Measurements from ENCODE around the gene VSTM2B.

The VSTM2B gene

GRCh38 chr19:29568036-29569025, 42.5 kb downstream of the VSTM2B start:
- H2AFZ ChIP-seq (ENCODE audit: low read depth, low read length), result no peak overlapping the region
- no peak overlapping the region for H3K4ac ChIP-seq (ENCODE audit: low read depth in 1 of 2, low read length in 2 of 2)
- H2BK15ac ChIP-seq (ENCODE audit: low read depth, poor library complexity, severe bottlenecking), result no peak overlapping the region
- no peak overlapping the region for H2BK5ac ChIP-seq (ENCODE audit: low read depth, low read length, poor library complexity, severe bottlenecking)
- H3K79me1 ChIP-seq (replicated peaks; ENCODE audit: low read length, poor library complexity, severe bottlenecking), result no peaks in the 10 kb centered on the region
- WGBS, result 72% methylated on average over 17 of the region's 22 CpGs
- no peak overlapping the region for H4K8ac ChIP-seq (ENCODE audit: low read length)
- no peak overlapping the region for H4K91ac ChIP-seq (ENCODE audit: low read length)
- no peaks in the 10 kb centered on the region for H3K9me3 ChIP-seq (ENCODE audit: control insufficient read depth, low read length)
- no peak overlapping the region for H3K9ac ChIP-seq (ENCODE audit: low read length)
- H3K18ac ChIP-seq (ENCODE audit: low read depth in 1 of 2, low read length in 2 of 2), result no peak overlapping the region
- H3K27me3 ChIP-seq (ENCODE audit: control insufficient read depth in 1 of 2, insufficient read depth in 1 of 2, low read length in 2 of 2), result peaks cover 0 to 47% of the 10 kb centered on the region in 2 experiments
- DNase-seq, result no peak
- no peak overlapping the region for H2BK12ac ChIP-seq (ENCODE audit: low read length in 2 of 2)
- H3K4me3 ChIP-seq (ENCODE audit: insufficient read depth in 1 of 2, low read depth in 1 of 2, low read length in 2 of 2), result no peak overlapping the region
- no peak overlapping the region for H3K14ac ChIP-seq (ENCODE audit: low read length in 2 of 2)
- H3K4me2 ChIP-seq (ENCODE audit: low read length, poor library complexity, severe bottlenecking), result no peak overlapping the region
- H2AK5ac ChIP-seq (ENCODE audit: low read length, severe bottlenecking), result no peak overlapping the region
- no peak overlapping the region for H3K27ac ChIP-seq (ENCODE audit: low read length, poor library complexity, severe bottlenecking)
- no peak overlapping the region for H3K23ac ChIP-seq (ENCODE audit: low read length in 2 of 2)
- H3K4me1 ChIP-seq (ENCODE audit: control insufficient read depth, insufficient read depth, low read depth, low read length), result peaks cover 4% of the 10 kb centered on the region
- H2BK120ac ChIP-seq (ENCODE audit: low read depth, low read length), result no peak overlapping the region
- no peaks in the 10 kb centered on the region for H3K36me3 ChIP-seq (ENCODE audit: control insufficient read depth in 1 of 2, insufficient read depth in 2 of 2, low read depth in 1 of 2, low read length in 2 of 2)

- Histone ChIP-seq H3K36me3 (ENCODE audit: control insufficient read depth in 1 of 2, insufficient read depth in 2 of 2, low read depth in 1 of 2, low read length in 2 of 2) (no peaks in the 10 kb centered on the region), H3K14ac (ENCODE audit: low read length in 2 of 2) (no peak overlapping the region), H2BK120ac (ENCODE audit: low read depth, low read length) (no peak overlapping the region), H3K27me3 (ENCODE audit: control insufficient read depth in 1 of 2, insufficient read depth in 1 of 2, low read length in 2 of 2) (peaks cover 0 to 50% of the 10 kb centered on the region in 2 experiments), H2BK12ac (ENCODE audit: low read length in 2 of 2) (no peak overlapping the region), H3K27ac (ENCODE audit: low read length, poor library complexity, severe bottlenecking) (no peak overlapping the region), H3K23ac (ENCODE audit: low read length in 2 of 2) (no peak overlapping the region), H4K91ac (ENCODE audit: low read length) (no peak overlapping the region), H3K4me1 (ENCODE audit: control insufficient read depth, insufficient read depth, low read depth, low read length) (peaks cover 2% of the 10 kb centered on the region), H3K4ac (ENCODE audit: low read depth in 1 of 2, low read length in 2 of 2) (no peak overlapping the region), H4K8ac (ENCODE audit: low read length) (no peak overlapping the region), H3K79me1 (replicated peaks; ENCODE audit: low read length, poor library complexity, severe bottlenecking) (no peaks in the 10 kb centered on the region), H2AK5ac (ENCODE audit: low read length, severe bottlenecking) (no peak overlapping the region), H3K18ac (ENCODE audit: low read depth in 1 of 2, low read length in 2 of 2) (no peak overlapping the region), H3K4me3 (ENCODE audit: insufficient read depth in 1 of 2, low read depth in 1 of 2, low read length in 2 of 2) (no peak overlapping the region), H2BK5ac (ENCODE audit: low read depth, low read length, poor library complexity, severe bottlenecking) (no peak overlapping the region), H3K9ac (ENCODE audit: low read length) (no peak overlapping the region), H3K4me2 (ENCODE audit: low read length, poor library complexity, severe bottlenecking) (no peak overlapping the region), H2AFZ (ENCODE audit: low read depth, low read length) (no peak overlapping the region), H2BK15ac (ENCODE audit: low read depth, poor library complexity, severe bottlenecking) (no peak overlapping the region), H3K9me3 (ENCODE audit: control insufficient read depth, low read length) (no peaks in the 10 kb centered on the region)
- no peak for DNase-seq
- WGBS, result 69% methylated on average over 9 of the region's 9 CpGs
Measured at GRCh38 chr19:29569038-29569911, 43.5 kb downstream of the VSTM2B start.

- H3K79me1 ChIP-seq (replicated peaks; ENCODE audit: low read length, poor library complexity, severe bottlenecking), result no peaks in the 10 kb centered on the region
- no peak overlapping the region for H2BK12ac ChIP-seq (ENCODE audit: low read length in 2 of 2)
- no peak for DNase-seq
- H3K18ac ChIP-seq (ENCODE audit: low read depth in 1 of 2, low read length in 2 of 2), result no peak overlapping the region
- no peak overlapping the region for H2AK5ac ChIP-seq (ENCODE audit: low read length, severe bottlenecking)
- no peak overlapping the region for H3K4ac ChIP-seq (ENCODE audit: low read depth in 1 of 2, low read length in 2 of 2)
- H3K4me2 ChIP-seq (ENCODE audit: low read length, poor library complexity, severe bottlenecking), result no peak overlapping the region
- no peak overlapping the region for H3K9ac ChIP-seq (ENCODE audit: low read length)
- H4K8ac ChIP-seq (ENCODE audit: low read length), result no peak overlapping the region
- no peaks in the 10 kb centered on the region for H3K9me3 ChIP-seq (ENCODE audit: control insufficient read depth, low read length)
- WGBS, result 73% methylated on average over 6 of the region's 6 CpGs
- no peak overlapping the region for H2BK5ac ChIP-seq (ENCODE audit: low read depth, low read length, poor library complexity, severe bottlenecking)
- no peak overlapping the region for H3K4me3 ChIP-seq (ENCODE audit: insufficient read depth in 1 of 2, low read depth in 1 of 2, low read length in 2 of 2)
- H3K36me3 ChIP-seq (ENCODE audit: control insufficient read depth in 1 of 2, insufficient read depth in 2 of 2, low read depth in 1 of 2, low read length in 2 of 2), result no peaks in the 10 kb centered on the region
- H2BK15ac ChIP-seq (ENCODE audit: low read depth, poor library complexity, severe bottlenecking), result no peak overlapping the region
- no peak overlapping the region for H3K27ac ChIP-seq (ENCODE audit: low read length, poor library complexity, severe bottlenecking)
- no peak overlapping the region for H2BK120ac ChIP-seq (ENCODE audit: low read depth, low read length)
- H3K27me3 ChIP-seq (ENCODE audit: control insufficient read depth in 1 of 2, insufficient read depth in 1 of 2, low read length in 2 of 2), result peaks cover 7 to 61% of the 10 kb centered on the region in 2 experiments
- no peak overlapping the region for H3K23ac ChIP-seq (ENCODE audit: low read length in 2 of 2)
- H3K4me1 ChIP-seq (ENCODE audit: control insufficient read depth, insufficient read depth, low read depth, low read length), result no peaks in the 10 kb centered on the region
- H4K91ac ChIP-seq (ENCODE audit: low read length), result no peak overlapping the region
- H2AFZ ChIP-seq (ENCODE audit: low read depth, low read length), result no peak overlapping the region
- no peak overlapping the region for H3K14ac ChIP-seq (ENCODE audit: low read length in 2 of 2)
Measured at GRCh38 chr19:29571181-29571580, 45.4 kb downstream of the VSTM2B start.

GRCh38 chr19:29573486-29573885, 47.7 kb downstream of the VSTM2B start:
- Histone ChIP-seq H2BK5ac (ENCODE audit: low read depth, low read length, poor library complexity, severe bottlenecking) (no peak overlapping the region), H3K9me3 (ENCODE audit: control insufficient read depth, low read length) (no peaks in the 10 kb centered on the region), H2AFZ (ENCODE audit: low read depth, low read length) (no peak overlapping the region), H2BK12ac (ENCODE audit: low read length in 2 of 2) (no peak overlapping the region), H2BK120ac (ENCODE audit: low read depth, low read length) (no peak overlapping the region), H4K8ac (ENCODE audit: low read length) (no peak overlapping the region), H3K4me1 (ENCODE audit: control insufficient read depth, insufficient read depth, low read depth, low read length) (no peaks in the 10 kb centered on the region), H3K4me3 (ENCODE audit: insufficient read depth in 1 of 2, low read depth in 1 of 2, low read length in 2 of 2) (no peak overlapping the region), H4K91ac (ENCODE audit: low read length) (no peak overlapping the region), H2AK5ac (ENCODE audit: low read length, severe bottlenecking) (no peak overlapping the region), H2BK15ac (ENCODE audit: low read depth, poor library complexity, severe bottlenecking) (no peak overlapping the region), H3K79me1 (replicated peaks; ENCODE audit: low read length, poor library complexity, severe bottlenecking) (no peaks in the 10 kb centered on the region), H3K23ac (ENCODE audit: low read length in 2 of 2) (no peak overlapping the region), H3K4me2 (ENCODE audit: low read length, poor library complexity, severe bottlenecking) (no peak overlapping the region), H3K14ac (ENCODE audit: low read length in 2 of 2) (no peak overlapping the region), H3K27ac (ENCODE audit: low read length, poor library complexity, severe bottlenecking) (no peak overlapping the region), H3K27me3 (ENCODE audit: control insufficient read depth in 1 of 2, insufficient read depth in 1 of 2, low read length in 2 of 2) (peaks cover 14 to 74% of the 10 kb centered on the region in 2 experiments), H3K18ac (ENCODE audit: low read depth in 1 of 2, low read length in 2 of 2) (no peak overlapping the region), H3K9ac (ENCODE audit: low read length) (no peak overlapping the region), H3K36me3 (ENCODE audit: control insufficient read depth in 1 of 2, insufficient read depth in 2 of 2, low read depth in 1 of 2, low read length in 2 of 2) (no peaks in the 10 kb centered on the region), H3K4ac (ENCODE audit: low read depth in 1 of 2, low read length in 2 of 2) (no peak overlapping the region)
- WGBS, result 62% methylated on average over 5 of the region's 7 CpGs
- DNase-seq, result no peak
